H9 (cell line): ENCODE measurements around the gene CRYGC. TPM values are rescaled to one million over a fixed set of nuclear protein-coding genes. Genes with fewer than 3 reads are reported as not detected.

Source experiments
- DNase-seq: peaks from one replicate; pipeline ENCODE4 v3.0.0-alpha.2; 2017
- H2AFZ ChIP-seq: one replicate; pipeline ENCODE4 v1.6.1; 2013; ENCODE audit warnings: mild to moderate bottlenecking, low read length, control low read depth, moderate library complexity
- H2AK5ac ChIP-seq: 2 replicates; pipeline ENCODE4 v1.6.1; 2013; ENCODE audit warnings: low read length, control low read depth, mixed read lengths; ENCODE audit not compliant: insufficient read length
- H2BK120ac ChIP-seq: one replicate; pipeline ENCODE4 v1.6.1; 2013; ENCODE audit warnings: low read depth, mild to moderate bottlenecking, low read length, control low read depth, inconsistent platforms; ENCODE audit not compliant: poor library complexity, severe bottlenecking
- H2BK12ac ChIP-seq: 2 replicates; pipeline ENCODE4 v1.6.1; 2013; ENCODE audit warnings: low read length, control low read depth, mixed read lengths, low read depth; ENCODE audit not compliant: insufficient read length
- H2BK15ac ChIP-seq: 2 replicates; pipeline ENCODE4 v1.6.1; 2013; ENCODE audit warnings: low read depth, low read length, control low read depth
- H2BK20ac ChIP-seq: one replicate; pipeline ENCODE4 v1.6.1; 2013; ENCODE audit warnings: low read depth, mild to moderate bottlenecking, low read length, control low read depth, inconsistent platforms; ENCODE audit not compliant: poor library complexity, severe bottlenecking
- H2BK5ac ChIP-seq: 2 replicates; pipeline ENCODE4 v1.6.1; 2013; ENCODE audit warnings: low read length, control low read depth, mixed read lengths; ENCODE audit not compliant: insufficient read length
- H3K14ac ChIP-seq: 2 replicates; pipeline ENCODE4 v1.6.1; 2013; ENCODE audit warnings: low read length, control low read depth; ENCODE audit not compliant: insufficient read depth
- H3K18ac ChIP-seq: 2 replicates; pipeline ENCODE4 v1.6.1; 2013; ENCODE audit warnings: low read depth, mild to moderate bottlenecking, mixed read lengths, low read length, control low read depth; ENCODE audit not compliant: insufficient read length
- H3K23ac ChIP-seq: 2 replicates; pipeline ENCODE4 v1.6.1; 2013; ENCODE audit warnings: low read length, control low read depth, mixed read lengths, low read depth; ENCODE audit not compliant: insufficient read length
- H3K23me2 ChIP-seq: 2 replicates; pipeline ENCODE4 v1.6.1; 2013; ENCODE audit warnings: low read depth, mild to moderate bottlenecking, mixed read lengths, low read length, control low read depth; ENCODE audit not compliant: insufficient read length, poor library complexity, severe bottlenecking
- H3K27ac ChIP-seq: 2 replicates; pipeline ENCODE4 v1.5.1; 2013; ENCODE audit warnings: low read length, control low read depth, mixed read lengths, low read depth; ENCODE audit not compliant: insufficient read length
- H3K27me3 ChIP-seq: 2 replicates; pipeline ENCODE4 v1.6.1; 2013; ENCODE audit warnings: low read length, control low read depth, inconsistent platforms; ENCODE audit not compliant: insufficient read depth
- H3K4ac ChIP-seq: 2 replicates; pipeline ENCODE4 v1.6.1; 2013; ENCODE audit warnings: low read depth, mild to moderate bottlenecking, control low read depth, inconsistent platforms, low read length, moderate library complexity
- H3K4me1 ChIP-seq: 2 replicates; pipeline ENCODE4 v1.6.1; 2013; ENCODE audit warnings: low read length, control low read depth, inconsistent platforms; ENCODE audit not compliant: insufficient read depth
- H3K4me2 ChIP-seq: 2 replicates; pipeline ENCODE4 v1.6.1; 2013; ENCODE audit warnings: low read length, control low read depth, mixed read lengths; ENCODE audit not compliant: insufficient read length, insufficient read depth
- H3K56ac ChIP-seq: 2 replicates; pipeline ENCODE4 v1.6.1; 2013; ENCODE audit warnings: low read depth, mild to moderate bottlenecking, mixed read lengths, low read length, control low read depth; ENCODE audit not compliant: insufficient read length
- H3K79me1 ChIP-seq: 2 replicates; pipeline ENCODE4 v1.6.1; 2013; ENCODE audit warnings: low read depth, mild to moderate bottlenecking, moderate library complexity, low read length, control low read depth, inconsistent platforms; ENCODE audit not compliant: insufficient read depth, poor library complexity, severe bottlenecking
- H3K79me2 ChIP-seq: 2 replicates; pipeline ENCODE4 v1.6.1; 2013; ENCODE audit warnings: low read length, control low read depth, inconsistent platforms; ENCODE audit not compliant: insufficient read depth
- H3K9ac ChIP-seq: 2 replicates; pipeline ENCODE4 v1.6.1; 2013; ENCODE audit warnings: low read length, control low read depth, mixed read lengths; ENCODE audit not compliant: insufficient read length; ENCODE audit errors: extremely low read depth
- H3K9me3 ChIP-seq: one replicate; pipeline ENCODE4 v1.6.1; 2013; ENCODE audit warnings: low read depth, low read length, inconsistent platforms; ENCODE audit not compliant: control insufficient read depth
- H3T11ph ChIP-seq: one replicate; pipeline ENCODE4 v1.6.1; 2013; ENCODE audit warnings: mild to moderate bottlenecking, low read length, control low read depth, inconsistent platforms
- H4K20me1 ChIP-seq: one replicate; pipeline ENCODE4 v1.6.1; 2013; ENCODE audit not compliant: control insufficient read depth, insufficient read length, insufficient read depth
- H4K5ac ChIP-seq: 2 replicates; pipeline ENCODE4 v1.6.1; 2013; ENCODE audit warnings: low read depth, mild to moderate bottlenecking, mixed read lengths, low read length, control low read depth; ENCODE audit not compliant: insufficient read length
- H4K8ac ChIP-seq: replicated peaks from 2 replicates; pipeline ENCODE4 v1.6.1; 2013; ENCODE audit warnings: low read length, control low read depth, mixed read lengths, low read depth; ENCODE audit not compliant: insufficient read length
- H4K91ac ChIP-seq: 2 replicates; pipeline ENCODE4 v1.6.1; 2013; ENCODE audit warnings: low read depth, mild to moderate bottlenecking, moderate library complexity, mixed read lengths, low read length, control low read depth; ENCODE audit not compliant: insufficient read length
- H3K27ac Mint-ChIP-seq, 3 experiments: 2 replicates in 2 of 3; 3 replicates in 1 of 3; pipeline ENCODE4 v1.8.0; 2020 to 2021; ENCODE audit warnings: mixed read lengths in 3 of 3, mild to moderate bottlenecking in 1 of 3, moderate library complexity in 1 of 3
- H3K27me3 Mint-ChIP-seq: 2 replicates; pipeline ENCODE4 v1.8.0; 2021; ENCODE audit warnings: low read depth, mild to moderate bottlenecking, moderate library complexity, mixed read lengths
- H3K36me3 Mint-ChIP-seq, 3 experiments: 2 replicates in 2 of 3; 3 replicates in 1 of 3; pipeline ENCODE4 v1.8.0; 2020 to 2021; ENCODE audit warnings: low read depth in 3 of 3, mixed read lengths in 3 of 3; ENCODE audit not compliant: insufficient read depth in 1 of 3
- H3K4me1 Mint-ChIP-seq, 2 experiments: 2 replicates each; pipeline ENCODE4 v1.8.0; 2020; ENCODE audit warnings: mixed read lengths in 2 of 2
- H3K4me3 Mint-ChIP-seq, 2 experiments: 2 replicates in 1 of 2; 3 replicates in 1 of 2; pipeline ENCODE4 v1.8.0; 2020 to 2021; ENCODE audit warnings: mild to moderate bottlenecking in 2 of 2, mixed read lengths in 2 of 2, moderate library complexity in 1 of 2
- H3K9me3 Mint-ChIP-seq, 2 experiments: 2 replicates in 1 of 2; 3 replicates in 1 of 2; pipeline ENCODE4 v1.8.0; 2020; ENCODE audit warnings: mild to moderate bottlenecking in 2 of 2, mixed read lengths in 2 of 2, moderate library complexity in 1 of 2
- CTCF ChIP-seq: fragments of 200-600 bp; sonication (generic); conservative IDR thresholded peaks from 3 replicates; pipeline ENCODE4 v1.8.0; 2021; ENCODE audit warnings: antibody characterized with exemption, mild to moderate bottlenecking
- WGBS: extraction: QIAGEN DNeasy Blood & Tissue Kit; methylation state at CpG from one replicate; pipeline ENCODE4 v1.1.7; 2013; ENCODE audit warnings: missing lambda C conversion rate, low lambda C conversion rate, mixed read lengths; ENCODE audit not compliant: insufficient read length; ENCODE audit errors: extremely low coverage; 5-methylcytosine and 5-hydroxymethylcytosine counted together
- total RNA-seq: library from RNA; stranded (reverse); gene quantifications from 2 replicates; pipeline ENCODE4 v1.2.1, GENCODE V29; 2021

CRYGC gene
- total RNA-seq, 1 experiment from 2014 or later: not detected

GRCh38 chr2:208135794-208136715, 6.4 kb upstream of the CRYGC start:
- H2BK5ac ChIP-seq: no peak overlapping the region
- no peaks in the 10 kb centered on the region; the same call in none of the 2 replicates for H3K27me3 Mint-ChIP-seq
- no peaks in the 10 kb centered on the region for H3K23me2 ChIP-seq
- H3K14ac ChIP-seq: no peak overlapping the region
- H2AFZ ChIP-seq: no peak overlapping the region
- H2BK20ac ChIP-seq: no peak overlapping the region
- no peak overlapping the region for H3K9ac ChIP-seq
- H3K27ac Mint-ChIP-seq: peak overlapping the region in 1 of 3 experiments; percentile 52; a peak in 1 of 7 replicates
- no peak for DNase-seq
- no peak for TF ChIP-seq CTCF
- no peak overlapping the region for H4K91ac ChIP-seq
- H3K4me3 Mint-ChIP-seq: no peak overlapping the region
- no peak overlapping the region for H3T11ph ChIP-seq
- H2BK12ac ChIP-seq: no peak overlapping the region
- H3K4me1 ChIP-seq: no peaks in the 10 kb centered on the region
- WGBS: no CpG with 5 or more reads among the region's 11 CpGs
- H3K27ac ChIP-seq: no peak overlapping the region
- no peak overlapping the region for H4K5ac ChIP-seq
- H3K56ac ChIP-seq: no peak overlapping the region
- no peaks in the 10 kb centered on the region for H3K79me1 ChIP-seq
- no peak overlapping the region for H3K4ac ChIP-seq
- no peak overlapping the region for H3K18ac ChIP-seq
- H4K8ac ChIP-seq: no peak overlapping the region
- peaks cover 14 to 19% (median 16%) of the 10 kb centered on the region in 3 experiments for H3K36me3 Mint-ChIP-seq
- H3K27me3 ChIP-seq: no peaks in the 10 kb centered on the region
- H3K23ac ChIP-seq: no peak overlapping the region
- H3K9me3 ChIP-seq: peaks cover 7% of the 10 kb centered on the region
- H4K20me1 ChIP-seq: no peaks in the 10 kb centered on the region
- H2BK15ac ChIP-seq: no peak overlapping the region
- peaks cover 17 to 27% of the 10 kb centered on the region in 2 experiments for H3K9me3 Mint-ChIP-seq
- H2BK120ac ChIP-seq: no peak overlapping the region
- no peaks in the 10 kb centered on the region for H3K79me2 ChIP-seq
- H3K4me2 ChIP-seq: no peak overlapping the region
- H2AK5ac ChIP-seq: no peak overlapping the region
- H3K4me1 Mint-ChIP-seq: no peaks in the 10 kb centered on the region; a peak in 1 of 4 replicates
